Endometrium (tissue), 2 donors: ENCODE measurements around the gene FKTN.
A peak's percentile ranks its signal among the peaks of the same experiment; 100 is the strongest.
"Not testable (repeated sequence)": the region's sequence is repeated elsewhere in the genome, so short reads cannot be mapped to it uniquely, and the experiment has no call there.

Source experiments
- FAIRE-seq: peaks from 2 replicates; lab custom pipeline; 2012; peaks lifted over from hg19 to GRCh38; lab: Jason Lieb, UNC
- donor health status: control.
- donor health status: control.

FKTN gene

GRCh38 chr9:105557804-105558610 lies at the start of gene FKTN:
TSS of gene FKTN (plus strand) at chr9:105558131. CDS start at chr9:105575033, 16,902 bp downstream.
- FAIRE-seq, result no peak

GRCh38 chr9:105508530-105508929 lies 49.4 kb upstream of the FKTN start:
- no peak for FAIRE-seq

- no peak for FAIRE-seq
These were observed 47.9 kb upstream of the FKTN start for GRCh38 chr9:105510024-105510423.

- no peak for FAIRE-seq
These were observed 46.5 kb upstream of the FKTN start for GRCh38 chr9:105511446-105511845.

- no peak for FAIRE-seq
These were observed 42.0 kb upstream of the FKTN start for GRCh38 chr9:105515811-105516413.

GRCh38 chr9:105519710-105520369 lies 38.1 kb upstream of the FKTN start:
- FAIRE-seq, result not testable (repeated sequence)

- not testable (repeated sequence) for FAIRE-seq
These were observed 36.9 kb upstream of the FKTN start for GRCh38 chr9:105520992-105521391.

- not testable (repeated sequence) for FAIRE-seq
These were observed 35.1 kb upstream of the FKTN start for GRCh38 chr9:105522618-105523385.

GRCh38 chr9:105531530-105531929 lies 26.4 kb upstream of the FKTN start:
- no peak for FAIRE-seq

GRCh38 chr9:105535920-105536668 lies 21.8 kb upstream of the FKTN start:
- no peak for FAIRE-seq

- no peak for FAIRE-seq
These were observed 18.5 kb upstream of the FKTN start for GRCh38 chr9:105539452-105539851.

- FAIRE-seq, result no peak
These were observed 16.1 kb upstream of the FKTN start for GRCh38 chr9:105541838-105542237.

GRCh38 chr9:105554042-105554441 lies 3.9 kb upstream of the FKTN start:
- no peak for FAIRE-seq

GRCh38 chr9:105572455-105572854 lies 14.5 kb downstream of the FKTN start:
- no peak for FAIRE-seq

- FAIRE-seq, result not testable (repeated sequence)
These were observed 22.0 kb downstream of the FKTN start for GRCh38 chr9:105579952-105580351.

GRCh38 chr9:105581550-105581949 lies 23.6 kb downstream of the FKTN start:
- FAIRE-seq, result not testable (repeated sequence)

- no peak for FAIRE-seq
These were observed 35.2 kb downstream of the FKTN start for GRCh38 chr9:105593145-105593544.

GRCh38 chr9:105608721-105609598 lies 51.0 kb downstream of the FKTN start:
- peak; percentile 89 for FAIRE-seq

- FAIRE-seq, result no peak
These were observed 63.1 kb downstream of the FKTN start for GRCh38 chr9:105621001-105621400.

GRCh38 chr9:105625088-105625487 lies 67.2 kb downstream of the FKTN start:
- FAIRE-seq, result no peak

GRCh38 chr9:105632807-105633206 lies 74.9 kb downstream of the FKTN start:
- no peak for FAIRE-seq
